SK-N-SH (cell line): Measurements from ENCODE around the gene UNC5B. TPM values are rescaled to one million over a fixed set of nuclear protein-coding genes. Genes with fewer than 3 reads are reported as not detected.

ENCODE experiments used
- CTCF ChIA-PET: fragments of 300-600, 350-600 bp; formaldehyde crosslinking; extraction: SDS; loops from one replicate; lab custom pipeline; 2021; lab: Yijun Ruan, JAX
- POLR2A ChIA-PET: fragments of 350-600 bp; sonication (Branson Sonifier 250); formaldehyde crosslinking; extraction: SDS; loops from one replicate; lab custom pipeline; 2020; ENCODE audit warnings: antibody characterized with exemption, inconsistent platforms; lab: Yijun Ruan, JAX
- DNase-seq: peaks from one replicate; pipeline ENCODE4 v3.0.0; 2012
- H2AFZ ChIP-seq: fragments of 200-600 bp; sonication (generic); 2 replicates; pipeline ENCODE4 v1.8.1; 2016; ENCODE audit warnings: antibody characterized with exemption, mild to moderate bottlenecking, low read depth
- H3F3A ChIP-seq: fragments of 200-600 bp; sonication (generic); replicated peaks from 2 replicates; pipeline ENCODE3; 2016; ENCODE audit warnings: antibody characterized with exemption, mild to moderate bottlenecking; ENCODE audit not compliant: insufficient read depth
- H3K27ac ChIP-seq, 2 experiments: fragments of 200-500 bp in 1 of 2; fragments of 200-600 bp in 1 of 2; sonication (Bioruptor generic) in 1 of 2; sonication (generic), shearing (Covaris generic) in 1 of 2; 2 replicates each; pipeline versions ENCODE4 v1.5.1 to v1.6.1; 2014 to 2016; ENCODE audit warnings: low read depth in 2 of 2, inconsistent platforms in 1 of 2, low read length in 1 of 2, mild to moderate bottlenecking in 1 of 2, mixed read lengths in 1 of 2
- H3K27me3 ChIP-seq: fragments of 200-600 bp; sonication (generic), shearing (Covaris generic); 2 replicates; pipeline ENCODE4 v1.6.1; 2016; ENCODE audit warnings: mixed run types; ENCODE audit not compliant: insufficient read depth
- H3K36me3 ChIP-seq, 2 experiments: fragments of 200-500 bp in 1 of 2; fragments of 200-600 bp in 1 of 2; sonication (Bioruptor generic) in 1 of 2; sonication (generic) in 1 of 2; replicated peaks in 1 of 2; 2 replicates each; pipeline versions ENCODE3 to v1.5.1; 2014 to 2016; ENCODE audit warnings: low read length in 1 of 2, mild to moderate bottlenecking in 1 of 2; ENCODE audit not compliant: insufficient read depth in 2 of 2, control insufficient read depth in 1 of 2
- H3K4me1 ChIP-seq, 2 experiments: fragments of 200-500 bp in 1 of 2; fragments of 200-600 bp in 1 of 2; sonication (Bioruptor generic) in 1 of 2; sonication (generic), shearing (Covaris generic) in 1 of 2; 2 replicates each; pipeline versions ENCODE4 v1.5.1 to v1.6.1; 2014 to 2016; ENCODE audit warnings: low read depth in 1 of 2, low read length in 1 of 2, mixed run types in 1 of 2; ENCODE audit not compliant: insufficient read depth in 2 of 2, control insufficient read depth in 1 of 2
- H3K4me2 ChIP-seq: fragments of 200-600 bp; sonication (generic), shearing (Covaris generic); 2 replicates; pipeline ENCODE4 v1.6.1; 2017; ENCODE audit warnings: mixed run types
- H3K4me3 ChIP-seq, 2 experiments: fragments of 200-500 bp in 1 of 2; fragments of 200-600 bp in 1 of 2; sonication (Bioruptor generic) in 1 of 2; sonication (generic), shearing (Covaris generic) in 1 of 2; 2 replicates each; pipeline versions ENCODE4 v1.5.1 to v1.8.1; 2014 to 2016; ENCODE audit warnings: low read depth in 2 of 2, inconsistent platforms in 1 of 2, low read length in 1 of 2, mild to moderate bottlenecking in 1 of 2, mixed read lengths in 1 of 2, moderate library complexity in 1 of 2
- H3K79me2 ChIP-seq: fragments of 200-600 bp; sonication (generic); 2 replicates; pipeline ENCODE4 v1.8.1; 2017; ENCODE audit warnings: mild to moderate bottlenecking; ENCODE audit not compliant: insufficient read depth
- H3K9ac ChIP-seq: fragments of 200-600 bp; sonication (generic); 2 replicates; pipeline ENCODE4 v1.6.1; 2017; ENCODE audit warnings: mixed run types
- H3K9me2 ChIP-seq: fragments of 200-600 bp; sonication (generic); 2 replicates; pipeline ENCODE4 v1.6.1; 2017; ENCODE audit warnings: mixed run types
- H3K9me3 ChIP-seq: fragments of 200-600 bp; sonication (generic); 2 replicates; pipeline ENCODE4 v1.6.1; 2017; ENCODE audit warnings: mixed run types, mild to moderate bottlenecking, moderate library complexity
- H4K20me1 ChIP-seq: fragments of 200-600 bp; sonication (generic); 2 replicates; pipeline ENCODE4 v1.6.1; 2017; ENCODE audit warnings: mild to moderate bottlenecking, mixed run types; ENCODE audit not compliant: insufficient read depth
- ELF1 ChIP-seq: IDR thresholded peaks from 2 replicates; pipeline ENCODE4 v1.4.0; 2012
- EZH2phosphoT487 ChIP-seq: fragments of 200-600 bp; sonication (generic); IDR thresholded peaks from 2 replicates; pipeline ENCODE4 v1.6.1; 2017; ENCODE audit warnings: low read depth, mixed run types, mild to moderate bottlenecking, antibody characterized with exemption, moderate library complexity, borderline replicate concordance
- FOSL2 ChIP-seq: IDR thresholded peaks from 2 replicates; pipeline ENCODE4 v1.4.0; 2012; ENCODE audit warnings: low read depth, mild to moderate bottlenecking, moderate library complexity, borderline replicate concordance
- FOXM1 ChIP-seq: IDR thresholded peaks from 2 replicates; pipeline ENCODE4 v1.4.0; 2012; ENCODE audit warnings: low read depth, mild to moderate bottlenecking
- GATA2 ChIP-seq: sonication (generic); formaldehyde crosslinking; IDR thresholded peaks from 2 replicates; pipeline ENCODE4 v1.5.0; 2020; ENCODE audit warnings: mild to moderate bottlenecking, missing genetic modification reagents
- MAX ChIP-seq: IDR thresholded peaks from 2 replicates; pipeline ENCODE4 v1.4.0; 2012; ENCODE audit warnings: low read depth
- MXI1 ChIP-seq: IDR thresholded peaks from 2 replicates; pipeline ENCODE4 v1.6.1; 2012; ENCODE audit warnings: mild to moderate bottlenecking, low read depth, low read length, improper control_type of control experiment
- NRF1 ChIP-seq: IDR thresholded peaks from 2 replicates; pipeline ENCODE4 v1.6.1; 2012; ENCODE audit warnings: low read depth, mild to moderate bottlenecking, low read length
- REST ChIP-seq: IDR thresholded peaks from 2 replicates; pipeline ENCODE4 v1.6.1; 2012; ENCODE audit warnings: mild to moderate bottlenecking, low read depth, low read length, moderate library complexity
- SIN3A ChIP-seq: IDR thresholded peaks from 2 replicates; pipeline ENCODE4 v1.6.1; 2012; ENCODE audit warnings: low read depth, mild to moderate bottlenecking, low read length, moderate library complexity, borderline replicate concordance
- SMC3 ChIP-seq: IDR thresholded peaks from 2 replicates; pipeline ENCODE4 v1.6.1; 2012; ENCODE audit warnings: low read depth, low read length, improper control_type of control experiment
- TCF12 ChIP-seq: IDR thresholded peaks from 2 replicates; pipeline ENCODE4 v1.4.0; 2012
- TEAD4 ChIP-seq: IDR thresholded peaks from 2 replicates; pipeline ENCODE4 v1.4.0; 2012; ENCODE audit warnings: mild to moderate bottlenecking, borderline replicate concordance; ENCODE audit not compliant: insufficient read depth
- USF1 ChIP-seq: IDR thresholded peaks from 2 replicates; pipeline ENCODE4 v1.4.0; 2012; ENCODE audit warnings: low read depth, borderline replicate concordance
- USF2 ChIP-seq: fragments of 150-350 bp; IDR thresholded peaks from 2 replicates; pipeline ENCODE4 v1.6.1; 2017; ENCODE audit warnings: antibody characterized with exemption, low read length, low read depth, borderline replicate concordance
- YY1 ChIP-seq: IDR thresholded peaks from 2 replicates; pipeline ENCODE4 v1.4.0; 2012; ENCODE audit warnings: low read depth, mild to moderate bottlenecking
- ZBTB33 ChIP-seq: IDR thresholded peaks from 2 replicates; pipeline ENCODE4 v1.4.0; 2012; ENCODE audit warnings: low read depth, borderline replicate concordance
- WGBS: methylation state at CpG from one replicate; pipeline ENCODE4 v1.1.6; 2017; ENCODE audit warnings: low lambda C conversion rate; 5-methylcytosine and 5-hydroxymethylcytosine counted together
- polyA plus RNA-seq, 3 experiments: library from polyadenylated mRNA; depleted of rRNA; stranded (reverse); fragments of >200 nt; gene quantifications; 2 replicates each; pipeline ENCODE4 v1.2.3, GENCODE V29; 2012

Gene UNC5B
- polyA plus RNA-seq, 1 of the 3 experiments (the other 2 are of a cell fraction): 13.8 TPM

GRCh38 chr10:71210542-71210871, 1.9 kb upstream of the UNC5B start:
- ChIA-PET POLR2A (interaction anchor here (1.0 kb wide), 1 partner anchor 13 kb away, joined by 3 read pairs; no protein-coding TSS in a partner anchor), CTCF (interaction anchor here (1.3 to 10.6 kb wide), 7 partner anchors 12 to 306 kb away, joined by 5 to 107 read pairs (median 18); no protein-coding TSS in a partner anchor)
- H3K79me2 ChIP-seq: peaks cover 34% of the 10 kb centered on the region
- peaks cover 24% of the 10 kb centered on the region for H4K20me1 ChIP-seq
- TF ChIP-seq REST (no peak), NRF1 (no peak), FOSL2 (no peak), EZH2phosphoT487 (no peak), USF1 (no peak), FOXM1 (no peak), GATA2 (CRISPR knock-in tag) (no peak), YY1 (no peak), MAX (no peak), MXI1 (no peak), SMC3 (no peak), ELF1 (no peak), USF2 (no peak), TCF12 (no peak), SIN3A (no peak), ZBTB33 (no peak), TEAD4 (no peak)
- H3K9me3 ChIP-seq: no peaks in the 10 kb centered on the region
- DNase-seq: no peak
- no peaks in the 10 kb centered on the region for H3F3A ChIP-seq
- no peak overlapping the region for H3K9ac ChIP-seq
- H3K4me3 ChIP-seq: no peak overlapping the region
- H3K27ac ChIP-seq: no peak overlapping the region
- H3K9me2 ChIP-seq: no peaks in the 10 kb centered on the region
- H3K4me1 ChIP-seq: peaks cover 7 to 50% of the 10 kb centered on the region in 2 experiments; a peak in 2 of 4 replicates
- H3K36me3 ChIP-seq: no peaks in the 10 kb centered on the region
- no peak overlapping the region for H2AFZ ChIP-seq
- 72% methylated on average over 5 of the region's 5 CpGs for WGBS
- H3K27me3 ChIP-seq: peaks cover 7% of the 10 kb centered on the region; the same call in 1 of the 2 replicates
- H3K4me2 ChIP-seq: no peak overlapping the region
